H9 (cell line): ENCODE results near the gene ARHGAP24. TPM values are rescaled to one million over a fixed set of nuclear protein-coding genes. Genes with fewer than 3 reads are reported as not detected.

Experiments
- DNase-seq: peaks from one replicate; pipeline ENCODE4 v3.0.0-alpha.2; 2017
- H2AFZ ChIP-seq: one replicate; pipeline ENCODE4 v1.6.1; 2013; ENCODE audit warnings: mild to moderate bottlenecking, low read length, control low read depth, moderate library complexity
- H2AK5ac ChIP-seq: 2 replicates; pipeline ENCODE4 v1.6.1; 2013; ENCODE audit warnings: low read length, control low read depth, mixed read lengths; ENCODE audit not compliant: insufficient read length
- H2BK120ac ChIP-seq: one replicate; pipeline ENCODE4 v1.6.1; 2013; ENCODE audit warnings: low read depth, mild to moderate bottlenecking, low read length, control low read depth, inconsistent platforms; ENCODE audit not compliant: poor library complexity, severe bottlenecking
- H2BK12ac ChIP-seq: 2 replicates; pipeline ENCODE4 v1.6.1; 2013; ENCODE audit warnings: low read length, control low read depth, mixed read lengths, low read depth; ENCODE audit not compliant: insufficient read length
- H2BK15ac ChIP-seq: 2 replicates; pipeline ENCODE4 v1.6.1; 2013; ENCODE audit warnings: low read depth, low read length, control low read depth
- H2BK20ac ChIP-seq: one replicate; pipeline ENCODE4 v1.6.1; 2013; ENCODE audit warnings: low read depth, mild to moderate bottlenecking, low read length, control low read depth, inconsistent platforms; ENCODE audit not compliant: poor library complexity, severe bottlenecking
- H2BK5ac ChIP-seq: 2 replicates; pipeline ENCODE4 v1.6.1; 2013; ENCODE audit warnings: low read length, control low read depth, mixed read lengths; ENCODE audit not compliant: insufficient read length
- H3K14ac ChIP-seq: 2 replicates; pipeline ENCODE4 v1.6.1; 2013; ENCODE audit warnings: low read length, control low read depth; ENCODE audit not compliant: insufficient read depth
- H3K18ac ChIP-seq: 2 replicates; pipeline ENCODE4 v1.6.1; 2013; ENCODE audit warnings: low read depth, mild to moderate bottlenecking, mixed read lengths, low read length, control low read depth; ENCODE audit not compliant: insufficient read length
- H3K23ac ChIP-seq: 2 replicates; pipeline ENCODE4 v1.6.1; 2013; ENCODE audit warnings: low read length, control low read depth, mixed read lengths, low read depth; ENCODE audit not compliant: insufficient read length
- H3K23me2 ChIP-seq: 2 replicates; pipeline ENCODE4 v1.6.1; 2013; ENCODE audit warnings: low read depth, mild to moderate bottlenecking, mixed read lengths, low read length, control low read depth; ENCODE audit not compliant: insufficient read length, poor library complexity, severe bottlenecking
- H3K27ac ChIP-seq: 2 replicates; pipeline ENCODE4 v1.5.1; 2013; ENCODE audit warnings: low read length, control low read depth, mixed read lengths, low read depth; ENCODE audit not compliant: insufficient read length
- H3K27me3 ChIP-seq: 2 replicates; pipeline ENCODE4 v1.6.1; 2013; ENCODE audit warnings: low read length, control low read depth, inconsistent platforms; ENCODE audit not compliant: insufficient read depth
- H3K4ac ChIP-seq: 2 replicates; pipeline ENCODE4 v1.6.1; 2013; ENCODE audit warnings: low read depth, mild to moderate bottlenecking, control low read depth, inconsistent platforms, low read length, moderate library complexity
- H3K4me1 ChIP-seq: 2 replicates; pipeline ENCODE4 v1.6.1; 2013; ENCODE audit warnings: low read length, control low read depth, inconsistent platforms; ENCODE audit not compliant: insufficient read depth
- H3K4me2 ChIP-seq: 2 replicates; pipeline ENCODE4 v1.6.1; 2013; ENCODE audit warnings: low read length, control low read depth, mixed read lengths; ENCODE audit not compliant: insufficient read length, insufficient read depth
- H3K56ac ChIP-seq: 2 replicates; pipeline ENCODE4 v1.6.1; 2013; ENCODE audit warnings: low read depth, mild to moderate bottlenecking, mixed read lengths, low read length, control low read depth; ENCODE audit not compliant: insufficient read length
- H3K79me1 ChIP-seq: 2 replicates; pipeline ENCODE4 v1.6.1; 2013; ENCODE audit warnings: low read depth, mild to moderate bottlenecking, moderate library complexity, low read length, control low read depth, inconsistent platforms; ENCODE audit not compliant: insufficient read depth, poor library complexity, severe bottlenecking
- H3K79me2 ChIP-seq: 2 replicates; pipeline ENCODE4 v1.6.1; 2013; ENCODE audit warnings: low read length, control low read depth, inconsistent platforms; ENCODE audit not compliant: insufficient read depth
- H3K9ac ChIP-seq: 2 replicates; pipeline ENCODE4 v1.6.1; 2013; ENCODE audit warnings: low read length, control low read depth, mixed read lengths; ENCODE audit not compliant: insufficient read length; ENCODE audit errors: extremely low read depth
- H3K9me3 ChIP-seq: one replicate; pipeline ENCODE4 v1.6.1; 2013; ENCODE audit warnings: low read depth, low read length, inconsistent platforms; ENCODE audit not compliant: control insufficient read depth
- H3T11ph ChIP-seq: one replicate; pipeline ENCODE4 v1.6.1; 2013; ENCODE audit warnings: mild to moderate bottlenecking, low read length, control low read depth, inconsistent platforms
- H4K20me1 ChIP-seq: one replicate; pipeline ENCODE4 v1.6.1; 2013; ENCODE audit not compliant: control insufficient read depth, insufficient read length, insufficient read depth
- H4K5ac ChIP-seq: 2 replicates; pipeline ENCODE4 v1.6.1; 2013; ENCODE audit warnings: low read depth, mild to moderate bottlenecking, mixed read lengths, low read length, control low read depth; ENCODE audit not compliant: insufficient read length
- H4K8ac ChIP-seq: replicated peaks from 2 replicates; pipeline ENCODE4 v1.6.1; 2013; ENCODE audit warnings: low read length, control low read depth, mixed read lengths, low read depth; ENCODE audit not compliant: insufficient read length
- H4K91ac ChIP-seq: 2 replicates; pipeline ENCODE4 v1.6.1; 2013; ENCODE audit warnings: low read depth, mild to moderate bottlenecking, moderate library complexity, mixed read lengths, low read length, control low read depth; ENCODE audit not compliant: insufficient read length
- H3K27ac Mint-ChIP-seq, 3 experiments: 2 replicates in 2 of 3; 3 replicates in 1 of 3; pipeline ENCODE4 v1.8.0; 2020 to 2021; ENCODE audit warnings: mixed read lengths in 3 of 3, mild to moderate bottlenecking in 1 of 3, moderate library complexity in 1 of 3
- H3K27me3 Mint-ChIP-seq: 2 replicates; pipeline ENCODE4 v1.8.0; 2021; ENCODE audit warnings: low read depth, mild to moderate bottlenecking, moderate library complexity, mixed read lengths
- H3K36me3 Mint-ChIP-seq, 3 experiments: 2 replicates in 2 of 3; 3 replicates in 1 of 3; pipeline ENCODE4 v1.8.0; 2020 to 2021; ENCODE audit warnings: low read depth in 3 of 3, mixed read lengths in 3 of 3; ENCODE audit not compliant: insufficient read depth in 1 of 3
- H3K4me1 Mint-ChIP-seq, 2 experiments: 2 replicates each; pipeline ENCODE4 v1.8.0; 2020; ENCODE audit warnings: mixed read lengths in 2 of 2
- H3K4me3 Mint-ChIP-seq, 2 experiments: 2 replicates in 1 of 2; 3 replicates in 1 of 2; pipeline ENCODE4 v1.8.0; 2020 to 2021; ENCODE audit warnings: mild to moderate bottlenecking in 2 of 2, mixed read lengths in 2 of 2, moderate library complexity in 1 of 2
- H3K9me3 Mint-ChIP-seq, 2 experiments: 2 replicates in 1 of 2; 3 replicates in 1 of 2; pipeline ENCODE4 v1.8.0; 2020; ENCODE audit warnings: mild to moderate bottlenecking in 2 of 2, mixed read lengths in 2 of 2, moderate library complexity in 1 of 2
- CTCF ChIP-seq: fragments of 200-600 bp; sonication (generic); conservative IDR thresholded peaks from 3 replicates; pipeline ENCODE4 v1.8.0; 2021; ENCODE audit warnings: antibody characterized with exemption, mild to moderate bottlenecking
- WGBS: extraction: QIAGEN DNeasy Blood & Tissue Kit; methylation state at CpG from one replicate; pipeline ENCODE4 v1.1.7; 2013; ENCODE audit warnings: missing lambda C conversion rate, low lambda C conversion rate, mixed read lengths; ENCODE audit not compliant: insufficient read length; ENCODE audit errors: extremely low coverage; 5-methylcytosine and 5-hydroxymethylcytosine counted together
- total RNA-seq: library from RNA; stranded (reverse); gene quantifications from 2 replicates; pipeline ENCODE4 v1.2.1, GENCODE V29; 2021

Gene ARHGAP24
- total RNA-seq, 1 experiment from 2014 or later: 0.37 TPM

- Mint-ChIP-seq H3K4me1 (peaks cover 0 to 3% of the 10 kb centered on the region in 2 experiments; a peak in 1 of 4 replicates), H3K27me3 (no peaks in the 10 kb centered on the region; the same call in 1 of the 2 replicates), H3K36me3 (no peaks in the 10 kb centered on the region), H3K27ac (no peak overlapping the region), H3K9me3 (no peaks in the 10 kb centered on the region), H3K4me3 (no peak overlapping the region)
- DNase-seq: no peak
- no peaks in the 10 kb centered on the region for H3K79me1 ChIP-seq
- no peak overlapping the region for H3K9ac ChIP-seq
- no CpG with 5 or more reads among the region's 6 CpGs for WGBS
- H2AFZ ChIP-seq: no peak overlapping the region
- no peaks in the 10 kb centered on the region for H3K23me2 ChIP-seq
- H4K20me1 ChIP-seq: no peaks in the 10 kb centered on the region
- H3K27me3 ChIP-seq: no peaks in the 10 kb centered on the region
- no peak for TF ChIP-seq CTCF
- no peaks in the 10 kb centered on the region for H3K4me1 ChIP-seq
- H2BK20ac ChIP-seq: no peak overlapping the region
- H3K18ac ChIP-seq: no peak overlapping the region
- no peak overlapping the region for H4K5ac ChIP-seq
- H3K56ac ChIP-seq: no peak overlapping the region
- H2BK12ac ChIP-seq: no peak overlapping the region
- no peak overlapping the region for H4K91ac ChIP-seq
- no peak overlapping the region for H3K23ac ChIP-seq
- no peak overlapping the region for H4K8ac ChIP-seq
- no peak overlapping the region for H2BK15ac ChIP-seq
- H3K9me3 ChIP-seq: no peaks in the 10 kb centered on the region
- H3K27ac ChIP-seq: no peak overlapping the region
- no peak overlapping the region for H3K4ac ChIP-seq
- H3K79me2 ChIP-seq: no peaks in the 10 kb centered on the region; the same call in 1 of the 2 replicates
- H3T11ph ChIP-seq: no peak overlapping the region
- H2BK5ac ChIP-seq: no peak overlapping the region
- no peak overlapping the region for H2AK5ac ChIP-seq
- H3K14ac ChIP-seq: no peak overlapping the region
- no peak overlapping the region for H2BK120ac ChIP-seq
- no peak overlapping the region for H3K4me2 ChIP-seq
These were observed 520.4 kb downstream of the ARHGAP24 start for GRCh38 chr4:85995361-85995760.
